K562 treated with DMSO at 1 percent for 48 hours (cell line): ENCODE measurements around the gene ARMC8. TPM values are rescaled to one million over a fixed set of nuclear protein-coding genes. Genes with fewer than 3 reads are reported as not detected.

Experiments used
- total RNA-seq: library from RNA; unstranded; fragments of 300-600 nt; gene quantifications from 2 replicates; pipeline ENCODE4 v1.2.3, GENCODE V29; 2022; ENCODE audit warnings: low replicate concordance; ENCODE audit errors: extremely low read depth

Gene ARMC8, protein sequence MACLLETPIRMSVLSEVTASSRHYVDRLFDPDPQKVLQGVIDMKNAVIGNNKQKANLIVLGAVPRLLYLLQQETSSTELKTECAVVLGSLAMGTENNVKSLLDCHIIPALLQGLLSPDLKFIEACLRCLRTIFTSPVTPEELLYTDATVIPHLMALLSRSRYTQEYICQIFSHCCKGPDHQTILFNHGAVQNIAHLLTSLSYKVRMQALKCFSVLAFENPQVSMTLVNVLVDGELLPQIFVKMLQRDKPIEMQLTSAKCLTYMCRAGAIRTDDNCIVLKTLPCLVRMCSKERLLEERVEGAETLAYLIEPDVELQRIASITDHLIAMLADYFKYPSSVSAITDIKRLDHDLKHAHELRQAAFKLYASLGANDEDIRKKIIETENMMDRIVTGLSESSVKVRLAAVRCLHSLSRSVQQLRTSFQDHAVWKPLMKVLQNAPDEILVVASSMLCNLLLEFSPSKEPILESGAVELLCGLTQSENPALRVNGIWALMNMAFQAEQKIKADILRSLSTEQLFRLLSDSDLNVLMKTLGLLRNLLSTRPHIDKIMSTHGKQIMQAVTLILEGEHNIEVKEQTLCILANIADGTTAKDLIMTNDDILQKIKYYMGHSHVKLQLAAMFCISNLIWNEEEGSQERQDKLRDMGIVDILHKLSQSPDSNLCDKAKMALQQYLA
- total RNA-seq: not detected in 2 replicates

DNA sequence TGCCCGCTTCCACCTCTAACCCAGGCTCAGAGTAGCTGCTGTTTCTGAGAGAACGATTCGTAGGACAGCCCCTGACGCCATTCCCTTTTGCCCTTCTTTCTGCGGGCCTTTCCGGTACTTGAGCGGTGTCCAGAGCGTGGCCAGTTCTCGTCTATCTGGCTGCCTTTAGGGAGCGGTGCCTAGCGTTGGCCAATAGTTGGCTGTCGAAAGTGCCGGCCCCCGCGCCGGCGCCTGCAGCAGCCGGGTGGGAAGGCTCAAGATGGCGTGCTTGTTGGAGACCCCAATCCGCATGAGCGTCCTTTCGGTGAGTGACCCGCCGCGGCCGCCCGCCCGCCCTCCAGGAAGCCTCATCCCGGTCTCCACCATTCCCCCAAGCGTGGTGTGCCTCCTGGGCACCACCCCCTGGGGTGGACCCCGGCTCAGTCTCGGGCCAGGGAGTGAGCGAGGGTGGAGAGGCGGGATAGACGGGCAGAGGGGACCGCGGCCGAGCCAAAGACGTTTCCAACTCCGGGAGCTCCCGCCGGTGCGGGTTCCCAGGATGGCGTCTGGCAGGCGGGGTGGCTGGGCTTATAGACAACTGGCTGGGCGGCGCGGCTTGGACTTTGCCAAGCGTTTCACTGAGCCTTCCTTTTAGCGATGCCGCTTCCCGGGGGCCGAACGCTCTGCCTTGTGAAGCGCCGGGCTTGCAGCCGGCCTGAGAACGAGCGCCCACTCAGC is at the start of gene ARMC8:
Gene ARMC8, plus strand, starts transcription at position 6 of the 717 bp plus-strand sequence. Its CDS starts 254 bp downstream, at position 260.

DNA sequence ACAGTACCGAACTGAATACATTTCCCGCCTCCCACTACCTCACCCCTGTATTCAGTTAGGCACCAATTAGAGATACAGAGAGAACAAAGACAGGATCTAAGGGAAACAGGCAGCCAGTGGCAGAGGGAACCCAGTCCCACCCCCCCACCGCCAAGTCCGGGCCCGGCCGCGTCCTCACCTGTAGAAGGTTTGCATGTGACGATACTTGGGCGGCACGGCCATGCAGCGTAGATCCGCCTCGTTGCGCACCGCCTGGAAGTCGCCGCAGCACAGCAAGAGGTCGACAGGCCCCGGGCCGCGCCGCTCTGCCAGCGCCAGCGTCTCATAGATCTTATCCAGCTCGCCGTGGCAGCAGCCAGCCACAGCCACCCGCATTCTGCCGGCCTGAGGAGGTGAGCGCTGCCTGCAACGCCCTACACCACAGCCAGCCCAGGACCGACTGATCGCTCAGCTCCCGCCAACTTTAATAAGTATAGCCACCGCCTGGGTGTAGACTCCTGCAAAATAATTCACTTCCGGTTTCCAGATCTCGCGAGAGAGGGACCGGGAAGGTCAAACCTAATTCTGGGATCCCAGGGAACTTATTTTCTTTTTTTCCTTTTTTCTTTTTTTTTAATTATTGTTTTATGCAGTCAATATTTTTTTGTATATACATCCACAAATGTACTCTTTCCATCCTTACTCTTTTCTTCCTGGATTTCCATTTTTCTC is 12.5 kb upstream of the ARMC8 start, which contains the start of gene DBR1:
Gene DBR1, minus strand, starts transcription at position 501 of the 711 bp plus-strand sequence. Its CDS starts 126 bp downstream, at position 375.

DNA sequence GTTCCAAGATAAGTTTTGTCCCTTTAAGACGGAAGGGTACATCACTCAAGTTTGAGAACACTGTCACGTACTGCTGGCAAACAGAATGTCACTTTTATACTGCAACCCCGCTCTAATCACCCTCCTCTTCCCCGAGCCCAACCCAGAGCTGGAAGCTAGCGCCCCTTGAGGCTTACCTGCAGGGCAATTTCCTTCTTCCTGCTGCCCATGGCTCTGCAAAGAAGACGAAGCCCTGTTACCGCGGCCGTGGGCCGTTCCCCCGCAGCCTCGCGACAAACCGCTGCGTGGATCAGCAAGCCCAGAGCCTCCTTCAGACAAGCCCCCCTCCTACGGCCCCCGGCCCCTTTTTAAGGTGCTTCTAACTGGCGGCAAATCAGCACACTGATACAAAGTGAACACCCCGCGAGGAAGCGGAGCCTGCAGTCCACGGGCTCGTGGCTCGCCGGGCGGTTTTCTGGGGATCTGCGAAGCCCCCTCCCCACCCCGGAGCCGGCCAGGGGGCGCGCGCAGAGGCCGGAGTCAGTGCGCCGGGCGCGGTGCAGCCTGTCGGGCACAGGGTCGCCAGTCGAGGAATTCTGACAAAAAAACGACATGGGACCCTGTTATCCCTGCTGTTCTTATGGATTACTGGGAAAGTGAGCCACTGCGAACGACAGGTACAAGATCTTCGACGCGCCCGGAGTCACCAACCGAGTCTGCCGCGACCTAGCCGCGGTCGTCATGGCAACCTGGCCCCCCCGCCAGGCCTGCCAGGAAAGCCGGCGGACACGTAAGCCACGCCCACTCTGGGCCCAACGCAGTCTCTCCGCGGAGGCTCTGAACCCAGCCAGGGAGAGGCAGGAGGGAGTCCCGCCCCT is 142.3 kb downstream of the ARMC8 start, which contains the start of gene NME9:
Gene NME9, minus strand, starts transcription at position 725 of the 857 bp plus-strand sequence. Its CDS starts 516 bp downstream, at position 209.

Other genes starting within 250 kb of the ARMC8 start
- gene CLDN18, start 177.1 kb upstream of the ARMC8 start, total RNA-seq: not detected in 2 replicates
- not detected in 2 replicates for gene DZIP1L, start 71.7 kb upstream of the ARMC8 start, total RNA-seq
- gene A4GNT, start 54.9 kb upstream of the ARMC8 start, total RNA-seq: not detected in 2 replicates
- gene DBR1, start 12.4 kb upstream of the ARMC8 start, total RNA-seq: not detected in 2 replicates
- gene NME9, start 142.6 kb downstream of the ARMC8 start, total RNA-seq: not detected in 2 replicates
- gene MRAS, start 161.3 kb downstream of the ARMC8 start, total RNA-seq: not detected in 2 replicates
- not detected in 2 replicates for gene ESYT3, start 247.3 kb downstream of the ARMC8 start, total RNA-seq